Peyer's patch (tissue), 4 donors: Measurements from ENCODE around the gene PXDN. TPM values are rescaled to one million over a fixed set of nuclear protein-coding genes. Genes with fewer than 3 reads are reported as not detected.
"Not testable (repeated sequence)": the region's sequence is repeated elsewhere in the genome, so short reads cannot be mapped to it uniquely, and the experiment has no call there.

Source experiments
- DNase-seq, 3 donors: peaks; one replicate each; pipeline ENCODE4 v3.0.0-alpha.2; 2017 to 2019
- H3K27ac ChIP-seq, 4 donors: fragments of 200-600 bp; sonication (generic); one replicate each; pipeline ENCODE4 v1.5.1; 2016 to 2019
- H3K27me3 ChIP-seq, 2 donors: fragments of 200-600 bp; sonication (generic); one replicate each; pipeline ENCODE4 v1.5.1; 2019
- H3K36me3 ChIP-seq, 3 donors: fragments of 200-600 bp; sonication (generic); one replicate each; pipeline ENCODE4 v1.5.1; 2016 to 2019
- H3K4me1 ChIP-seq, 4 donors: fragments of 200-600 bp; sonication (generic); one replicate each; pipeline ENCODE4 v1.5.1; 2016 to 2019
- H3K4me3 ChIP-seq, 4 donors: fragments of 200-600 bp; sonication (generic); 1 replicate in 3 of 4; 2 replicates in 1 of 4; pipeline ENCODE4 v1.5.1; 2016 to 2019; ENCODE audit warnings: mild to moderate bottlenecking in 1 of 4
- H3K9me3 ChIP-seq, 4 donors: fragments of 200-600 bp; sonication (generic); one replicate each; pipeline ENCODE4 v1.5.1; 2016 to 2019; ENCODE audit warnings: mild to moderate bottlenecking in 1 of 4
- POLR2A ChIP-seq, 2 donors: fragments of 450-650 bp; IDR thresholded peaks; one replicate each; pipeline ENCODE4 v1.5.1; 2017; ENCODE audit warnings: antibody characterized with exemption in 2 of 2, mild to moderate bottlenecking in 2 of 2, moderate library complexity in 2 of 2
- total RNA-seq, 4 donors: library from RNA; depleted of rRNA; stranded (reverse); fragments of >200 nt; gene quantifications; one replicate each; pipeline ENCODE4 v1.1.0, GENCODE V29; 2016
- TF ChIP-seq, protein P1 (sequence below), 6 experiments: fragments of 450-650 bp in 4 of 6; fragments of 200-600 bp in 2 of 6; sonication (generic) in 1 of 6; IDR thresholded peaks; one replicate each; pipeline ENCODE4 v1.5.1; 2017 to 2019; ENCODE audit warnings: antibody characterized with exemption in 6 of 6, mild to moderate bottlenecking in 3 of 6, moderate library complexity in 1 of 6

PXDN gene
- total RNA-seq, 4 donors from 2014 or later: 7.5 to 148 (median 21.0) TPM

GRCh38 chr2:1704631-1705556 is 39.4 kb downstream of the PXDN start:
- no peak for TF ChIP-seq POLR2A (IDR thresholded peaks at IDR 0.05)
- TF ChIP-seq, protein P1, sequence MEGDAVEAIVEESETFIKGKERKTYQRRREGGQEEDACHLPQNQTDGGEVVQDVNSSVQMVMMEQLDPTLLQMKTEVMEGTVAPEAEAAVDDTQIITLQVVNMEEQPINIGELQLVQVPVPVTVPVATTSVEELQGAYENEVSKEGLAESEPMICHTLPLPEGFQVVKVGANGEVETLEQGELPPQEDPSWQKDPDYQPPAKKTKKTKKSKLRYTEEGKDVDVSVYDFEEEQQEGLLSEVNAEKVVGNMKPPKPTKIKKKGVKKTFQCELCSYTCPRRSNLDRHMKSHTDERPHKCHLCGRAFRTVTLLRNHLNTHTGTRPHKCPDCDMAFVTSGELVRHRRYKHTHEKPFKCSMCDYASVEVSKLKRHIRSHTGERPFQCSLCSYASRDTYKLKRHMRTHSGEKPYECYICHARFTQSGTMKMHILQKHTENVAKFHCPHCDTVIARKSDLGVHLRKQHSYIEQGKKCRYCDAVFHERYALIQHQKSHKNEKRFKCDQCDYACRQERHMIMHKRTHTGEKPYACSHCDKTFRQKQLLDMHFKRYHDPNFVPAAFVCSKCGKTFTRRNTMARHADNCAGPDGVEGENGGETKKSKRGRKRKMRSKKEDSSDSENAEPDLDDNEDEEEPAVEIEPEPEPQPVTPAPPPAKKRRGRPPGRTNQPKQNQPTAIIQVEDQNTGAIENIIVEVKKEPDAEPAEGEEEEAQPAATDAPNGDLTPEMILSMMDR (IDR thresholded peaks at IDR 0.05): no peak
- DNase-seq: no peak

DNA sequence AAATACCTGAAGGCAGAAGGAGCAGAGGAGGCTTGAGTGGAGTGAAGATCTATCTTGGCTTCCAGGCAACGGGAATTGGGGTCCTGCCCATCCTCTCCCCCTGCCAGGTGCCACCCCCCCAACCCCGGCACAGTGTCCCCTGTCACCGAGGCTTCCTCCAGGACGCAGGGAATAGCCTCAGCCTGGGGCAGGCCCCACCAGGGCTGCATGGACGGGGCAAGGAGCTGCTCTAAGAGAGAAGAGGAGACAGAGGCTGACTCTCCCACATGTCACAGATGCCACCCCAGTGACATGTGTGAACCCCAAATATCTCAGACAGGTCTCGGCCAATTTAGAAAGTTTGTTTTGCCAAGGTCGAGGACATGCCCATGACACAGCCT is 42.1 kb downstream of the PXDN start:
- H3K9me3 ChIP-seq: no peaks in the 10 kb centered on the region
- DNase-seq: no peak
- H3K36me3 ChIP-seq: no peaks in the 10 kb centered on the region
- no peak overlapping the region for H3K4me3 ChIP-seq
- no peak overlapping the region for H3K27ac ChIP-seq
- no peaks in the 10 kb centered on the region for H3K4me1 ChIP-seq
- H3K27me3 ChIP-seq: no peaks in the 10 kb centered on the region
- no peak for TF ChIP-seq POLR2A (IDR thresholded peaks at IDR 0.05)

More at GRCh38 chr2:1704631-1705556, 39.4 kb downstream of the PXDN start:
- Histone ChIP-seq H3K4me3 (no peak overlapping the region), H3K36me3 (no peaks in the 10 kb centered on the region), H3K27me3 (no peaks in the 10 kb centered on the region), H3K4me1 (peaks cover 0 to 13% (median 0%) of the 10 kb centered on the region in 4 donors), H3K9me3 (no peaks in the 10 kb centered on the region), H3K27ac (no peak overlapping the region)

GRCh38 chr2:1701556-1702185 is 42.6 kb downstream of the PXDN start:
- Histone ChIP-seq H3K27ac (no peak overlapping the region), H3K4me3 (no peak overlapping the region), H3K4me1 (no peaks in the 10 kb centered on the region), H3K36me3 (no peaks in the 10 kb centered on the region), H3K9me3 (no peaks in the 10 kb centered on the region), H3K27me3 (no peaks in the 10 kb centered on the region)
- DNase-seq: no peak
- TF ChIP-seq POLR2A (IDR thresholded peaks at IDR 0.05): no peak
- TF ChIP-seq, protein P1 (IDR thresholded peaks at IDR 0.05): no peak

GRCh38 chr2:1701020-1701419 is 43.3 kb downstream of the PXDN start:
- Histone ChIP-seq H3K27ac (no peak overlapping the region), H3K4me1 (no peaks in the 10 kb centered on the region), H3K9me3 (no peaks in the 10 kb centered on the region), H3K4me3 (no peak overlapping the region), H3K36me3 (no peaks in the 10 kb centered on the region), H3K27me3 (no peaks in the 10 kb centered on the region)
- TF ChIP-seq, protein P1 (IDR thresholded peaks at IDR 0.05): no peak
- no peak for TF ChIP-seq POLR2A (IDR thresholded peaks at IDR 0.05)
- no peak for DNase-seq

GRCh38 chr2:1700427-1700826 is 43.9 kb downstream of the PXDN start:
- not testable (repeated sequence) for H3K4me1 ChIP-seq, H3K4me3 ChIP-seq, H3K36me3 ChIP-seq, H3K27ac ChIP-seq, H3K9me3 ChIP-seq, DNase-seq, H3K27me3 ChIP-seq

GRCh38 chr2:1698188-1698945 is 45.9 kb downstream of the PXDN start:
- Histone ChIP-seq H3K4me1 (no peaks in the 10 kb centered on the region), H3K27ac (no peak overlapping the region), H3K4me3 (no peak overlapping the region), H3K36me3 (no peaks in the 10 kb centered on the region), H3K27me3 (no peaks in the 10 kb centered on the region), H3K9me3 (no peaks in the 10 kb centered on the region)
- no peak for TF ChIP-seq POLR2A (IDR thresholded peaks at IDR 0.05)
- no peak for DNase-seq

DNA sequence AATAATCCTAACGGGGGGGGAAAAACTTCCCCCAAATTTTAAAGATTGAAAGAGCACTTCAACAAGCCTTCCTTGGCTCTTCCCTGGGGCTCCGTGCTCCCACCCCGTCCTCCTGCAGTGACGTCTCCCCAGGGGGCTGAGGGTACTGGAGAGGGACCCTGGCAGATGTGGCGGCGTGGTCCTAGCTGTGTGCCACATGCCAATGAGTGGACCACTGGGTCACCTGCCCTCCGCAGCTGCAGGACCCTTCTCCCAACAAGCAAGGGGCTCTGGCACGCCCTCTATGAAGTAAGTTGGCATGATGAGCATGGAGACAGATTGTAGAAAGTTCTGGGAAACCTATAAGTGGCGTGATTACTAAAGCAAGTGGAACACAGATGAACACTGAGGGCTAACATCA is 46.7 kb downstream of the PXDN start:
- TF ChIP-seq, protein P1 (IDR thresholded peaks at IDR 0.05): no peak
- no peak for TF ChIP-seq POLR2A (IDR thresholded peaks at IDR 0.05)
- Histone ChIP-seq H3K4me1 (no peaks in the 10 kb centered on the region), H3K36me3 (peaks cover 0 to 2% (median 0%) of the 10 kb centered on the region in 3 donors), H3K27me3 (no peaks in the 10 kb centered on the region), H3K27ac (no peak overlapping the region), H3K9me3 (no peaks in the 10 kb centered on the region), H3K4me3 (no peak overlapping the region)
- peak in 1 of 3 donors; percentile 25 for DNase-seq
